Upper lobe of left lung (tissue), 6 donors: ENCODE measurements around the gene MAZ. TPM values are rescaled to one million over a fixed set of nuclear protein-coding genes. Genes with fewer than 3 reads are reported as not detected.
"Not testable (repeated sequence)": the region's sequence is repeated elsewhere in the genome, so short reads cannot be mapped to it uniquely, and the experiment has no call there.

Experiments used
- ATAC-seq, 2 donors: fragments of 200-7000 bp; cut with Tn5 transposase; one replicate each; pipeline ENCODE4 v1.9.1; 2022; ENCODE audit warnings: mild to moderate bottlenecking in 2 of 2, moderate library complexity in 2 of 2; ENCODE audit not compliant: low FRiP score in 2 of 2
- DNase-seq, 2 donors: peaks; one replicate each; pipeline ENCODE4 v3.0.0-alpha.2; 2019 to 2020
- H3K27ac ChIP-seq, 4 donors: fragments of 200-600 bp; sonication (generic); one replicate each; pipeline ENCODE4 v1.5.1; 2016 to 2019
- H3K27me3 ChIP-seq, 4 donors: fragments of 200-600 bp; sonication (generic); one replicate each; pipeline ENCODE4 v1.5.1; 2017 to 2019
- H3K36me3 ChIP-seq, 4 donors: fragments of 200-600 bp; sonication (generic); one replicate each; pipeline ENCODE4 v1.5.1; 2016 to 2019
- H3K4me1 ChIP-seq, 4 donors: fragments of 200-600 bp; sonication (generic); one replicate each; pipeline ENCODE4 v1.5.1; 2018 to 2019
- H3K4me3 ChIP-seq, 4 donors: fragments of 200-600 bp; sonication (generic); one replicate each; pipeline ENCODE4 v1.5.1; 2017 to 2019; ENCODE audit warnings: mild to moderate bottlenecking in 2 of 4, moderate library complexity in 1 of 4
- H3K9me3 ChIP-seq, 4 donors: fragments of 200-600 bp; sonication (generic); one replicate each; pipeline ENCODE4 v1.5.1; 2018 to 2019
- EP300 ChIP-seq, 4 donors: sonication (generic); formaldehyde crosslinking; IDR thresholded peaks; one replicate each; pipeline ENCODE4 v1.5.1; 2017; ENCODE audit warnings: antibody characterized with exemption in 4 of 4, control low read depth in 2 of 4
- POLR2A ChIP-seq, 4 donors: fragments of 450-650 bp; IDR thresholded peaks; one replicate each; pipeline ENCODE4 v1.5.1; 2016 to 2017; ENCODE audit warnings: antibody characterized with exemption in 4 of 4, mild to moderate bottlenecking in 2 of 4
- POLR2AphosphoS5 ChIP-seq, 2 donors: sonication (generic); formaldehyde crosslinking; IDR thresholded peaks; one replicate each; pipeline ENCODE4 v1.5.1; 2017; ENCODE audit warnings: antibody characterized with exemption in 2 of 2
- WGBS, 2 donors: methylation state at CpG; one replicate each; pipeline ENCODE4 v1.1.5; 2017 to 2018; 5-methylcytosine and 5-hydroxymethylcytosine counted together
- total RNA-seq, 6 donors: library from RNA; depleted of rRNA in 4 of 6; stranded (reverse); fragments of >200 nt in 4 of 6; gene quantifications; one replicate each; pipeline versions ENCODE4 v1.1.0 to v1.2.1, GENCODE V29; 2016 to 2021
- TF ChIP-seq, protein P1 (sequence below), 6 experiments: fragments of 450-650 bp in 4 of 6; fragments of 200-600 bp in 2 of 6; sonication (generic) in 2 of 6; IDR thresholded peaks; one replicate each; pipeline ENCODE4 v1.5.1; 2016 to 2019; ENCODE audit warnings: antibody characterized with exemption in 6 of 6
- donor health status: DM: no; HTN: no; CAD: no; lungs with moderate emphysema.
- donor health status: DM: no; HTN: yes; CAD: no; lungs with severe emphysema.

The MAZ gene
- total RNA-seq, 6 donors from 2014 or later, result 83.7 to 232 (median 165) TPM

DNA sequence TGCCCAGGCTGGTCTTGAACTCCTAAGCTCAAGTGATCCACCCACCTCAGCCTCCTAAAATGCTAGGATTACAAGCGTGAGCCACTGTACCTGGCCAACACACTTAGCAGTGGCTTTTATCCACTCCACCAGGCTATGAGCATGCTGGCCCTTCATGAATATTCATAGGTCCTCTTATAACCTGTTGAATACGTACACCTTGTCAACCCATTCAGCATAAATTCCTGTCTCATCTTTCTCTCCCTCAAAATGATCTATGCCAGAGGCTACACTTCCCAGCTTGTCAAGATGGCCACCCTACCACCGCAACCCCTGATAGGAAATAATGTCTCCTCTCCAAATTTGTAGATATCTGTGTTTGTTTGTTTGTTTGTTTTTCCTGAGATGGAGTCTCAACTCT lies 39.3 kb upstream of the MAZ start:
- no peak overlapping the region for H3K4me3 ChIP-seq
- no peak for DNase-seq
- no peaks in the 10 kb centered on the region for H3K36me3 ChIP-seq
- H3K4me1 ChIP-seq, result peaks cover 0 to 4% (median 0%) of the 10 kb centered on the region in 4 donors
- no peaks in the 10 kb centered on the region for H3K9me3 ChIP-seq
- 91 to 92% methylated on average over 3 of the region's 3 CpGs for WGBS, 2 donors
- no peaks in the 10 kb centered on the region for H3K27me3 ChIP-seq
- no peak for ATAC-seq
- TF ChIP-seq POLR2AphosphoS5 (IDR thresholded peaks at IDR 0.05), result no peak
- no peak for TF ChIP-seq EP300 (IDR thresholded peaks at IDR 0.05)
- TF ChIP-seq, protein P1, sequence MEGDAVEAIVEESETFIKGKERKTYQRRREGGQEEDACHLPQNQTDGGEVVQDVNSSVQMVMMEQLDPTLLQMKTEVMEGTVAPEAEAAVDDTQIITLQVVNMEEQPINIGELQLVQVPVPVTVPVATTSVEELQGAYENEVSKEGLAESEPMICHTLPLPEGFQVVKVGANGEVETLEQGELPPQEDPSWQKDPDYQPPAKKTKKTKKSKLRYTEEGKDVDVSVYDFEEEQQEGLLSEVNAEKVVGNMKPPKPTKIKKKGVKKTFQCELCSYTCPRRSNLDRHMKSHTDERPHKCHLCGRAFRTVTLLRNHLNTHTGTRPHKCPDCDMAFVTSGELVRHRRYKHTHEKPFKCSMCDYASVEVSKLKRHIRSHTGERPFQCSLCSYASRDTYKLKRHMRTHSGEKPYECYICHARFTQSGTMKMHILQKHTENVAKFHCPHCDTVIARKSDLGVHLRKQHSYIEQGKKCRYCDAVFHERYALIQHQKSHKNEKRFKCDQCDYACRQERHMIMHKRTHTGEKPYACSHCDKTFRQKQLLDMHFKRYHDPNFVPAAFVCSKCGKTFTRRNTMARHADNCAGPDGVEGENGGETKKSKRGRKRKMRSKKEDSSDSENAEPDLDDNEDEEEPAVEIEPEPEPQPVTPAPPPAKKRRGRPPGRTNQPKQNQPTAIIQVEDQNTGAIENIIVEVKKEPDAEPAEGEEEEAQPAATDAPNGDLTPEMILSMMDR (IDR thresholded peaks at IDR 0.05), result no peak
- no peak for TF ChIP-seq POLR2A (IDR thresholded peaks at IDR 0.05)
- H3K27ac ChIP-seq, result no peak overlapping the region

DNA sequence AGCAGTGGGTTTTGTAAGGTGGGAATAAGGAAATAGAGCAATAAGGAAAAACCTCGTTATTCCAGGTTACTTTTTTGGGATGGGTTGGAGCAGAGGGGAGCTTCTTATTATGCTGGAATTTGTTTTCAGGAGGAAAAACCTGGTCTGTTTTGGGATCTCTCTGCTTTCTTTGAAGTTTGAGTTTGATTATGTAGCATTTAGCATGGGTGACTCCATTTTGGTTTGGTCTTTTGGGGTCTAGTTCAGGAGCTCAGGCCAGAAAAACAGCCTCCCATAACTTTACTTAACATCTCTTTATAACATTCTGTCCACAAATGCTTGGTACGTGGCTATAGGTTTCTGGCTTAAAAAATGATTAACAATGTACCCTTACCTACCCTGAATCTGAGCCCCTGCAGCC lies 36.8 kb upstream of the MAZ start:
- TF ChIP-seq POLR2AphosphoS5 (IDR thresholded peaks at IDR 0.05) (no peak), EP300 (IDR thresholded peaks at IDR 0.05) (no peak), POLR2A (IDR thresholded peaks at IDR 0.05) (no peak)
- TF ChIP-seq, protein P1 (IDR thresholded peaks at IDR 0.05), result no peak
- peaks cover 0 to 4% (median 0%) of the 10 kb centered on the region in 4 donors for H3K4me1 ChIP-seq
- H3K36me3 ChIP-seq, result no peaks in the 10 kb centered on the region
- no peak overlapping the region for H3K27ac ChIP-seq
- H3K9me3 ChIP-seq, result no peaks in the 10 kb centered on the region
- H3K27me3 ChIP-seq, result no peaks in the 10 kb centered on the region
- no peak for DNase-seq
- H3K4me3 ChIP-seq, result no peak overlapping the region
- ATAC-seq, result no peak
- WGBS, 2 donors, result 86 to 93% methylated on average over 2 of the region's 2 CpGs

DNA sequence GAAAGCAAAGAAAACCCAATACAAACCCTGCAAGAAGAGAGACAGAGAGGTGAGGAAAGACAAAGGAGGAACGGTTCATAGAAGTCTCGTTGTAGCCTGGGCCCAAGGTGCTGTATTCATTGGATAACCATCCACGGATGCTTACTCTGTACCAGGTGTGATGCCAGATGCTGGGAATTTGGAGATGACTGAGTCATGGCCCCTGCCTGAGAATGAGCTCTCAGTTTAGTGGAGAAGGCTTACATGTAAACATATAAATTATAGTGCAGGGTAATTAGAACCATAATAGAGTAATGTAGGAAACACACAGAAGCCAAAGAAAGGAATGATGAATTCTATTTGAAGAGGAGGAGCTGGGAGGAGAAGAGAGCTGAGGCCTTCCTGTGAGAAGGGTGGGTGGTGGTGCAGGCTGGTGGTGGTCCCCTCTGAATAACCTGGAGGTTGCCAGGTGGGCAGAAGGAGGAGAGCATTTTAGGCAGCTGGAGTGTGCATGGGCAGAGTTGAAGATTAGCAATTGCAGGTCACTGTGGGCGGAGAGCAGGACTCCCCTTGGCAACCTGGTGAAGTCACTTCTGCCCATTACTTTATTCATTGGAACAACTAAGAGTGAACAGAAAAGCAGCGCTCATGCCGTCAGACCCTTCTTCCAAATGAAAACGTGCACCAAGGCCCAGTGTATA lies 35.9 kb upstream of the MAZ start:
- no peak for TF ChIP-seq EP300 (IDR thresholded peaks at IDR 0.05)
- TF ChIP-seq POLR2AphosphoS5 (IDR thresholded peaks at IDR 0.05), result no peak
- 75 to 76% methylated on average over 7 of the region's 7 CpGs for WGBS, 2 donors
- ATAC-seq (no peak), DNase-seq (no peak)
- no peaks in the 10 kb centered on the region for H3K36me3 ChIP-seq
- no peaks in the 10 kb centered on the region for H3K9me3 ChIP-seq
- H3K27ac ChIP-seq, result no peak overlapping the region
- no peak overlapping the region for H3K4me3 ChIP-seq
- H3K4me1 ChIP-seq, result no peaks in the 10 kb centered on the region
- H3K27me3 ChIP-seq, result no peaks in the 10 kb centered on the region

DNA sequence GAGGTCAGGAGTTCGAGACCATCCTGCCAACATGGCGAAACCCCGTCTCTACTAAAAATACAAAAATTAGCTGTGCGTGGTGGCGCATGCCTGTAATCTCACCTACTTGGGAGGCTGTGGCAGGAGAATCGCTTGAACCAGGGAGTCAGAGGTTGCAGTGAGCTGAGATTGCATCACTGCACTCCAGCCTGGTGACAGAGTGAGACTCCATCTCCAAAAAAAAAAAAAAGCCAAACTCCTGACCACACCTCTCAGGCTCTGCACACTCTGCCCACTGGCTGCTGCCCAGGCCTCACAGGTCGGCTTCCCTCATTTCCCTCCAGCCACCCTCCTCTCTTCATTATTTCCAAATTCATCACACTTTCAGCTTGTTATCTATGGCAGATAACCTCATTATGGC lies 34.0 kb upstream of the MAZ start:
- H3K36me3 ChIP-seq, H3K4me1 ChIP-seq, ATAC-seq, H3K27ac ChIP-seq, H3K9me3 ChIP-seq, H3K27me3 ChIP-seq, H3K4me3 ChIP-seq: not testable (repeated sequence)
- WGBS, 2 donors, result 78 to 86% methylated on average over 7 of the region's 7 CpGs
- DNase-seq, result peak in 1 of 2 donors; percentile 34

DNA sequence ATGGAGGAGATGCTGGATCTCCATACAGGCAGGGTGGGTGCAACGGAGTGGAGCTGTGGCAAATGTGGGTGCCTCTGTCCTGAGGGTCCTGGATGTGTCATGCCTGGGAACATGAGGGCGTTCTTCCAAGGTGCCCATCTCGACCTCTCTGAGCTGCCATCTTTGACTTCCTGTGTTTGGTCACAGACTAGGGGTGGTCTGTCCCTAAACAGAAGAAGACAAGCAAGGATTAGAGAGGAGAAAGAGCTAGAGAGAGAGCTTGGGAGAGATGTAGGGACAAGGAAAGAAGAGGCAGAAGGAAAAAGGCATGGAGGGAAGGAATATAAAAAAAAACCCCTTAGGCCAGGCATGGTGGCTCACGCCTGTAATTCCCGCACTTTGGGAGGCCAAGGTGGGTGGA lies 31.6 kb upstream of the MAZ start:
- Histone ChIP-seq H3K4me3 (no peak overlapping the region), H3K4me1 (no peaks in the 10 kb centered on the region), H3K27ac (no peak overlapping the region), H3K27me3 (no peaks in the 10 kb centered on the region), H3K36me3 (no peaks in the 10 kb centered on the region), H3K9me3 (no peaks in the 10 kb centered on the region)
- ATAC-seq (no peak), DNase-seq (no peak)
- TF ChIP-seq EP300 (IDR thresholded peaks at IDR 0.05) (no peak), POLR2A (IDR thresholded peaks at IDR 0.05) (no peak), POLR2AphosphoS5 (IDR thresholded peaks at IDR 0.05) (no peak)
- TF ChIP-seq, protein P1 (IDR thresholded peaks at IDR 0.05), result no peak
- 89 to 95% methylated on average over 5 of the region's 5 CpGs for WGBS, 2 donors

DNA sequence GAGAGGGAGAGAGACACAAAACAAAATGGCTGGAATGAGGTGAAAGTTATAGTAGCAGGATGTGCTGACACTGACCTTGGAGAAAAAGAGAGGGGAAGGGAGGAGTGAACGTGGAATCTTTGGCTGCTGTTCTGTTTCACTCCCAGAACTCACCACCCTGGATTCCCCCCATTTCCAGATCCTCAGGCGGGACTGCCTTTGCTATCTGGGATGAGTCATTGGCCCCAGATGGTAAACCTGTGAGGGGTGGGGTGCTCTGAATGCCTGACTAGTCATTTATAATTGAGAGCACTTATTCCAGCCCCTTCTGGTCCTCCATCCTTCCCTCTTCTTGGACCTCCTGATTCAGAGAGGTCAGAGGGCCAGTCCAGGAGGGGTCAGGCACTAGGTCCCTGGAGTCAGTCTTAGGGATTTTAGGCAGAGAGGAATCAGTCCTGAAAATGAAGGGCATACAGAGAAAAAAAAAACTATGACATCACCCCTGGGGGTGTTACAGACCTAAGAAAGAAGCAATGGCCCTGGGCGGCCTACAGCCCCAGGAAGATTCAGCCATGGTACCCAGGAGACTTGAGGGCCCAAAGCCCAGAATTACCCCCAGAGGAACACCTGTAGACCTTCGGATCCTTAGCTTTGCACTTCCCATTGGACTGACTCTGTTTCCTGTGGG lies 30.5 kb upstream of the MAZ start:
- Histone ChIP-seq H3K4me3 (no peak overlapping the region), H3K9me3 (no peaks in the 10 kb centered on the region), H3K27me3 (no peaks in the 10 kb centered on the region), H3K4me1 (no peaks in the 10 kb centered on the region), H3K36me3 (no peaks in the 10 kb centered on the region), H3K27ac (no peak overlapping the region)
- DNase-seq, result no peak
- WGBS, 2 donors, result 69 to 72% methylated on average over 4 of the region's 4 CpGs
- ATAC-seq, result peak in 1 of 2 donors; percentile 48
- TF ChIP-seq, protein P1 (IDR thresholded peaks at IDR 0.05), result no peak
- TF ChIP-seq POLR2AphosphoS5 (IDR thresholded peaks at IDR 0.05) (no peak), EP300 (IDR thresholded peaks at IDR 0.05) (no peak), POLR2A (IDR thresholded peaks at IDR 0.05) (no peak)
